Measurements from ENCODE around the gene SNW1.

- TF ChIP-seq, protein P1, sequence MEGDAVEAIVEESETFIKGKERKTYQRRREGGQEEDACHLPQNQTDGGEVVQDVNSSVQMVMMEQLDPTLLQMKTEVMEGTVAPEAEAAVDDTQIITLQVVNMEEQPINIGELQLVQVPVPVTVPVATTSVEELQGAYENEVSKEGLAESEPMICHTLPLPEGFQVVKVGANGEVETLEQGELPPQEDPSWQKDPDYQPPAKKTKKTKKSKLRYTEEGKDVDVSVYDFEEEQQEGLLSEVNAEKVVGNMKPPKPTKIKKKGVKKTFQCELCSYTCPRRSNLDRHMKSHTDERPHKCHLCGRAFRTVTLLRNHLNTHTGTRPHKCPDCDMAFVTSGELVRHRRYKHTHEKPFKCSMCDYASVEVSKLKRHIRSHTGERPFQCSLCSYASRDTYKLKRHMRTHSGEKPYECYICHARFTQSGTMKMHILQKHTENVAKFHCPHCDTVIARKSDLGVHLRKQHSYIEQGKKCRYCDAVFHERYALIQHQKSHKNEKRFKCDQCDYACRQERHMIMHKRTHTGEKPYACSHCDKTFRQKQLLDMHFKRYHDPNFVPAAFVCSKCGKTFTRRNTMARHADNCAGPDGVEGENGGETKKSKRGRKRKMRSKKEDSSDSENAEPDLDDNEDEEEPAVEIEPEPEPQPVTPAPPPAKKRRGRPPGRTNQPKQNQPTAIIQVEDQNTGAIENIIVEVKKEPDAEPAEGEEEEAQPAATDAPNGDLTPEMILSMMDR (IDR thresholded peaks at IDR 0.05) = no peak
- TF ChIP-seq POLR2A (IDR thresholded peaks at IDR 0.05) = no peak
Measured at GRCh38 chr14:77674931-77675330, 86.0 kb downstream of the SNW1 start.
